Esophagus squamous epithelium (tissue), 4 donors: ENCODE data around the gene RARRES2.

Source experiments
- POLR2A ChIP-seq, 4 donors: fragments of 450-650 bp; IDR thresholded peaks; one replicate each; pipeline ENCODE4 v1.6.1; 2017; ENCODE audit warnings: antibody characterized with exemption in 4 of 4, mild to moderate bottlenecking in 4 of 4, moderate library complexity in 3 of 4
- TF ChIP-seq, protein P1 (sequence below), 6 experiments: fragments of 450-650 bp in 4 of 6; fragments of 200-600 bp in 2 of 6; sonication (generic) in 2 of 6; IDR thresholded peaks; one replicate each; pipeline ENCODE4 v1.5.1; 2016 to 2019; ENCODE audit warnings: antibody characterized with exemption in 6 of 6, mild to moderate bottlenecking in 4 of 6, moderate library complexity in 4 of 6

DNA sequence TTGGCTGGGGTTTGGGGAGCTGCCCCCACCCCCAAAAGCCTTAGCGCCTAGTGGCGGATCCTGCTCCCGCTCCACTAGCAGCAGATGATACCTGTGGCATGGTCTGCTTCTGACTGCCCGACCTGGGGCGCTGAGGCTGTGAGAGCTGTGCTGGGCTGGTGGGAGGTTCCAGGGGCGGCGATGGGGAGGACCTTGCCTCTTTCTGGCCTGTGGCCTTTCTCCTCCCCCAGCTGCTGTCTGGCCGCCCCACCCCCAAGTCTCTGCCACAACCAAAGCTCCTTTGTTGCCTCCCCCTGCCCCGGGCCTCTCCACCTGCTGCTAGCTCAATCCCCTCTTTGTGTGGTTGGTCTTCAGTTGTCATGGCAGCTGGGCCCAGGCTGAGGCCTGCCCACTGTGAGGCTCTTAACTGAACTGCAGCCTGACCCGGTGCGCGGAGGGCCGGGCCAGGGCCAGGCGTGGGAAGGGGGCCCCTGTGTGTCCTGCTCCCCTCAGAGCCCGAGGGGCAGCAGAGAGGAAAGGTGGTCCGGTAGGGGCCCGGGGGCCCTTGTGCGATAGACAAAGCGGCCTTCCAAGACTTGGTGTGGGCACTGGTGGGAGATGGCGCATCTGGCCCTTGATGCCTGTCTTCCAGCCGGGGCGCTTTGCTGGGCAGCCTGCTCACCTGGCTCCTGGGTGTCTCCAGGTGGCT, 42.4 kb upstream of the RARRES2 start:
- TF ChIP-seq, protein P1, sequence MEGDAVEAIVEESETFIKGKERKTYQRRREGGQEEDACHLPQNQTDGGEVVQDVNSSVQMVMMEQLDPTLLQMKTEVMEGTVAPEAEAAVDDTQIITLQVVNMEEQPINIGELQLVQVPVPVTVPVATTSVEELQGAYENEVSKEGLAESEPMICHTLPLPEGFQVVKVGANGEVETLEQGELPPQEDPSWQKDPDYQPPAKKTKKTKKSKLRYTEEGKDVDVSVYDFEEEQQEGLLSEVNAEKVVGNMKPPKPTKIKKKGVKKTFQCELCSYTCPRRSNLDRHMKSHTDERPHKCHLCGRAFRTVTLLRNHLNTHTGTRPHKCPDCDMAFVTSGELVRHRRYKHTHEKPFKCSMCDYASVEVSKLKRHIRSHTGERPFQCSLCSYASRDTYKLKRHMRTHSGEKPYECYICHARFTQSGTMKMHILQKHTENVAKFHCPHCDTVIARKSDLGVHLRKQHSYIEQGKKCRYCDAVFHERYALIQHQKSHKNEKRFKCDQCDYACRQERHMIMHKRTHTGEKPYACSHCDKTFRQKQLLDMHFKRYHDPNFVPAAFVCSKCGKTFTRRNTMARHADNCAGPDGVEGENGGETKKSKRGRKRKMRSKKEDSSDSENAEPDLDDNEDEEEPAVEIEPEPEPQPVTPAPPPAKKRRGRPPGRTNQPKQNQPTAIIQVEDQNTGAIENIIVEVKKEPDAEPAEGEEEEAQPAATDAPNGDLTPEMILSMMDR (IDR thresholded peaks at IDR 0.05) = no peak
- no peak for TF ChIP-seq POLR2A (IDR thresholded peaks at IDR 0.05)
